Measurements from ENCODE around the gene IGFLR1.

- TF ChIP-seq POLR2AphosphoS5 (IDR thresholded peaks at IDR 0.05): peak in 1 of 3 donors; percentile 25
- TF ChIP-seq CTCF (IDR thresholded peaks at IDR 0.05 in 8 of 11, conservative IDR thresholded peaks at IDR 0.05 in 3 of 11): no peak
Measured at GRCh38 chr19:35722461-35722860, 19.8 kb downstream of the IGFLR1 start.
